Neural cell (in vitro differentiated cells): ENCODE measurements around the gene PTAFR.

Experiments
- CTCF ChIP-seq: fragments of 450-650 bp; IDR thresholded peaks from 2 replicates; pipeline ENCODE4 v1.5.1; 2014; ENCODE audit warnings: antibody characterized with exemption, mild to moderate bottlenecking, moderate library complexity; ENCODE audit not compliant: poor library complexity, severe bottlenecking
- EP300 ChIP-seq: fragments of 450-650 bp; conservative IDR thresholded peaks from 2 replicates; pipeline ENCODE4 v1.6.1; 2014; ENCODE audit warnings: antibody characterized with exemption, mild to moderate bottlenecking, moderate library complexity; ENCODE audit not compliant: poor library complexity, severe bottlenecking
- EZH2 ChIP-seq: fragments of 200-600, 300-800 bp; shearing (Covaris generic), sonication (generic); IDR thresholded peaks from 2 replicates; pipeline ENCODE4 v1.6.1; 2014; ENCODE audit warnings: antibody characterized with exemption, low read length, borderline replicate concordance, mild to moderate bottlenecking; ENCODE audit not compliant: insufficient read depth, poor library complexity, severe bottlenecking
- POLR2AphosphoS5 ChIP-seq: IDR thresholded peaks from 2 replicates; pipeline ENCODE4 v1.6.1; 2012
- RAD21 ChIP-seq: fragments of 450-650 bp; conservative IDR thresholded peaks from 2 replicates; pipeline ENCODE4 v1.6.1; 2014; ENCODE audit warnings: antibody characterized with exemption, mild to moderate bottlenecking, moderate library complexity
- REST ChIP-seq: IDR thresholded peaks from 2 replicates; pipeline ENCODE4 v1.6.1; 2012; ENCODE audit warnings: borderline replicate concordance
- SMC3 ChIP-seq: fragments of 450-650 bp; conservative IDR thresholded peaks from 2 replicates; pipeline ENCODE4 v1.6.1; 2014; ENCODE audit warnings: antibody characterized with exemption, mild to moderate bottlenecking, moderate library complexity; ENCODE audit not compliant: poor library complexity

- TF ChIP-seq CTCF (no peak), POLR2AphosphoS5 (no peak), EZH2 (no peak), REST (no peak), SMC3 (no peak), RAD21 (no peak), EP300 (no peak)
Observed at GRCh38 chr1:28122183-28122582, 54.3 kb downstream of the PTAFR start.
